C4-2B (cell line): Measurements from ENCODE around the gene GPBP1.

Source experiments
- CTCF ChIP-seq: fragments of 450-650 bp; conservative IDR thresholded peaks from 2 replicates; pipeline ENCODE4 v1.5.1; 2017; ENCODE audit warnings: mild to moderate bottlenecking
- ZFX ChIP-seq: fragments of 450-650 bp; IDR thresholded peaks from 2 replicates; pipeline ENCODE4 v1.6.1; 2017

- TF ChIP-seq CTCF = no peak
- no peak for TF ChIP-seq ZFX
These were observed 6.7 kb upstream of the GPBP1 start for GRCh38 chr5:57167201-57167600.
